ENCODE measurements around the gene USP54. TPM values are rescaled to one million over a fixed set of nuclear protein-coding genes. Genes with fewer than 3 reads are reported as not detected.
"Not testable (repeated sequence)": the region's sequence is repeated elsewhere in the genome, so short reads cannot be mapped to it uniquely, and the experiment has no call there.

The USP54 gene
- total RNA-seq, 2 donors from 2014 or later = 6.3 to 6.4 TPM

DNA sequence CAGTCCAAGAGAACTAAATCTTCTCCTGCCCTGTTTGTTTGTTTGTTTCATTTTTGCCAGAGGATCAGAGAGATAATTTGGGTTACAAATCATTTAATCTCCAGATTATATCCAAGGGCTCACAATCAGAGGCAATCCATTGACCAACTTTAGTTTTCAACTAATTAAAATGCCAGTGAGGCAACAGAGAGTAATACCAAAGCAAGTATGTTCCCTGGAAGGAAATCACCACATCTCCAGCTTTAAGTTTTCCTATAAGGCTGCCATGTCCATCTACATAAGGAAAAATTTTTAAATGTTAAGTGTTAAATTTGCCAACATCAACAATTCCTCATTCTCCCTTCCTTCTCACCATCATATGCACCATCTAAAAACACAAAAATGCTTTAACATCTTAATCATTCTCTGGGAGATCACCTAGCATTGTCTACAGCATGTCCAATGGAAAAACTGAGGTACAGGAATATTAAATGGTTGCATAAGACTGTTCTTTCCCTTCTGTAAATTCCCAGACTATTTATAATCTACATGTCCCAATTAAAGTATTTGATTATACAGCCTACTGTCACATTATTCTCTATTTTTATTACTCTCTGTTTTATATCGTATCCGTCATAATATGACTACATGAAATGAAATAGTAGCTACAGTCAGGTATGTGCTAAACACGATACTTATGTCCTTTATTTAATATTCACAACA lies 14.1 kb downstream of the USP54 start:
- no peak overlapping the region for H3K27ac Mint-ChIP-seq
- H3K36me3 Mint-ChIP-seq (ENCODE audit: low read depth) = no peaks in the 10 kb centered on the region
- no peaks in the 10 kb centered on the region for H3K9me3 Mint-ChIP-seq
- H3K4me1 Mint-ChIP-seq = no peaks in the 10 kb centered on the region
- H3K27me3 Mint-ChIP-seq = no peaks in the 10 kb centered on the region
- H3K4me3 Mint-ChIP-seq = no peak overlapping the region
- no peak for ATAC-seq (replicated peaks)

DNA sequence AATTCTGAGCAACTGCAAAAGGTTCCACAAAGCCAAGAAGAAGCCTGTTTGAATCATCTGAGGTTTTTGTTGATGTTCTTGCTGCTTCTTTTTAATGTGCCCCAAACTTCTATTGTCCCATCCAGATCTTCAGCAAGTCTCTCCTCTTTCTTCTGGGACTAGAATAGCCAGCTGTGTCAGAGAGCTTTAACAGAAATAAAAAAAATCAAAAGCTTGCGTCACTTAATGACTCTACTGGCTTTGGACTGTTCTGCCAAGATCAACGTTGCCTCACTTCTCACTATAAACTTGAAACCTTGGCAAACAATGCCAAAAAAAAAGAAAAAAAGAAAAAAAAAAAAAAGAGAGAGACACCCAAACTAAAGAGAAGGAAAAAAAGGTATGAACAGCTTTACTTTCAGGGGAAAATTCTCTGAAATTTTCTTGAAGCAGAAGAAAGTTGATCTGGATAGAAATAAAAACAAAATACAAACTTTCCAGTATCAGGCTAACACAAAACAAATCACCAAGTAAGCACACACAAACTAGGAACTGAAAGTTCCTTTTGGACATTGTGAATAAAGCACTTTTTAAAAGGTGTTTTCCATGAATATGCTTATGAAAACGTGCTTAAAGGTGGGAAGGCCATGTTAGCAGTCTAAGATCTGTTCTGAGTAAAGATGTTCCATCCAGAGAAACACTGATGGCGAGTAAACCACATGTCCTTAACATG lies 14.8 kb downstream of the USP54 start:
- H3K4me3 Mint-ChIP-seq = no peak overlapping the region
- ATAC-seq (replicated peaks) = no peak
- no peaks in the 10 kb centered on the region for H3K4me1 Mint-ChIP-seq
- no peaks in the 10 kb centered on the region for H3K36me3 Mint-ChIP-seq (ENCODE audit: low read depth)
- H3K27ac Mint-ChIP-seq = no peak overlapping the region
- no peaks in the 10 kb centered on the region for H3K9me3 Mint-ChIP-seq
- H3K27me3 Mint-ChIP-seq = no peaks in the 10 kb centered on the region

GRCh38 chr10:73567025-73567424 lies 24.1 kb downstream of the USP54 start:
- H3K27ac Mint-ChIP-seq; ATAC-seq (replicated peaks); H3K27me3 Mint-ChIP-seq; H3K4me3 Mint-ChIP-seq; H3K4me1 Mint-ChIP-seq; H3K9me3 Mint-ChIP-seq; H3K36me3 Mint-ChIP-seq (ENCODE audit: low read depth): not testable (repeated sequence)

DNA sequence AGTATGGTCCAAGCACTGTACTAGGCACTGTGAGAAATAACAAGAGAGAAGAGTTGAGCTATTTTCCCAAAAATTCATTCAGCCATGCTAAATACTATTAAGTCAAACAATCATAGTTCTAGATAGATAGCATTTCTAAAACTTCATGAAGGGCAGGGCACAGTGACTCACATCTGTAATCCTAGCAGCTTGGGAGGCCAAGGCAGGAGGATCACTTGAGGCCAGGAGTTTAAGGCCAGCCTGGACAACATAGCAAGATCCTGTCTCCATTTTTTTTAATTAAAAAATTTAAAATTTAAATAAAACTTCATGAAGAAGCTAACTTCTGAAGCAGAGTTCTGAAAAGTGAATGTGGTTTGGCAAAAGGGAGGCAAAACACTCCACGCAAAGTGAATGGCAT lies 29.9 kb downstream of the USP54 start:
- Mint-ChIP-seq H3K4me1 (no peaks in the 10 kb centered on the region), H3K27me3 (no peaks in the 10 kb centered on the region), H3K9me3 (no peaks in the 10 kb centered on the region), H3K27ac (no peak overlapping the region), H3K4me3 (no peak overlapping the region), H3K36me3 (ENCODE audit: low read depth) (no peaks in the 10 kb centered on the region)
- ATAC-seq (replicated peaks) = no peak

- no peak overlapping the region for H3K27ac Mint-ChIP-seq
- H3K4me1 Mint-ChIP-seq = no peaks in the 10 kb centered on the region
- no peaks in the 10 kb centered on the region for H3K36me3 Mint-ChIP-seq (ENCODE audit: low read depth)
- H3K4me3 Mint-ChIP-seq = no peak overlapping the region
- no peaks in the 10 kb centered on the region for H3K27me3 Mint-ChIP-seq
- no peaks in the 10 kb centered on the region for H3K9me3 Mint-ChIP-seq
- no peak for ATAC-seq (replicated peaks)
Measured at GRCh38 chr10:73559590-73559989, 31.6 kb downstream of the USP54 start.

- Mint-ChIP-seq H3K36me3 (ENCODE audit: low read depth) (no peaks in the 10 kb centered on the region), H3K4me1 (no peaks in the 10 kb centered on the region), H3K4me3 (no peak overlapping the region), H3K27ac (no peak overlapping the region), H3K9me3 (no peaks in the 10 kb centered on the region), H3K27me3 (no peaks in the 10 kb centered on the region)
- ATAC-seq (replicated peaks) = no peak
Measured at GRCh38 chr10:73556855-73557254, 34.3 kb downstream of the USP54 start.

GRCh38 chr10:73554721-73555120 lies 36.4 kb downstream of the USP54 start:
- H3K4me1 Mint-ChIP-seq = no peaks in the 10 kb centered on the region
- H3K9me3 Mint-ChIP-seq = no peaks in the 10 kb centered on the region
- H3K36me3 Mint-ChIP-seq (ENCODE audit: low read depth) = no peaks in the 10 kb centered on the region
- H3K27ac Mint-ChIP-seq = no peak overlapping the region
- no peak for ATAC-seq (replicated peaks)
- H3K4me3 Mint-ChIP-seq = no peak overlapping the region
- no peaks in the 10 kb centered on the region for H3K27me3 Mint-ChIP-seq

- Mint-ChIP-seq H3K4me1 (no peaks in the 10 kb centered on the region), H3K36me3 (ENCODE audit: low read depth) (no peaks in the 10 kb centered on the region), H3K4me3 (no peak overlapping the region), H3K27ac (no peak overlapping the region), H3K9me3 (no peaks in the 10 kb centered on the region), H3K27me3 (no peaks in the 10 kb centered on the region)
- no peak for ATAC-seq (replicated peaks)
Measured at GRCh38 chr10:73553761-73554160, 37.4 kb downstream of the USP54 start.

DNA sequence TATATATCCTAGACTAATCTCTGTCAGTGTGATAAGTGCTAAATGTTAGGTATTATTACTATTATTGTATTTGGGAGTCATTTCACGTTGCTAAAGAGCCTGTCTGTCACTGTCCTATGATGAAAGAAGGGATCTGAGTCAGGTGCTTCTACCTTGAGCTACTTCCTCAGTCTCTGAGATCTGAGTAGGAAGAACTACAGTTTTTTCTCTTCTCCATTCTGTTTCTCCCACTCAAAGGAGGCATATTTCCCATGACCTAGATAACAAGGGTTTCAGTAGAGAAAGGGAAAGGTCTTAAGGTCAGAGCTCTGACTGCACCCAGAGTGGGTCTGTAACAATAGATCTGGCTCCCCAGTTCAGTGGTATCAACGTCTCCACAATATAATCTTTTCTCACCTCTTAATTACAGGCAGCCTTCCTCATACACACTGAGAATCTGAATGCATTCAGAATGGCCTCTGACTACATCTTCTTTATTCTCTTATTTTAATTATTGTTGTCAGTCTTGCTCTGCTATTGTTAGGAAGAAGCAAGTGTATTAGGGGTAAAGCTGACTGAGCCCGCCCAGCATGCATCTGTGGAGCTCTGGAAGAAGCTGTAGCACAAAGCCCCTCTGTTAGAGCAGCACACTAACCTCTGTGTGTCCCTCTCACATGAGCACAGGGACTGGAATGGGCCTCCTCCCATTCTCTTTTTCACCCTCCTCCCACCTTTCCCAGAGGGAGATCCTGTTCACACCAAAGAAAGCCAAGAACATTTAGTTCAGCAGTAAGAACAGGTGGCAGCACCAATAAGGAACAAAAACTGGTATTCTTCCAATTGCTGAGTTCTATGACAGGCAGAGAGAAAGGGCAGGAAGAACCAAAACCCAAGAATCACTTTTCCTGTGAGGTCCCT lies 38.1 kb downstream of the USP54 start:
- H3K27me3 Mint-ChIP-seq = no peaks in the 10 kb centered on the region
- no peak overlapping the region for H3K27ac Mint-ChIP-seq
- H3K4me3 Mint-ChIP-seq = no peak overlapping the region
- H3K9me3 Mint-ChIP-seq = no peaks in the 10 kb centered on the region
- H3K4me1 Mint-ChIP-seq = no peaks in the 10 kb centered on the region
- no peak for ATAC-seq (replicated peaks)
- H3K36me3 Mint-ChIP-seq (ENCODE audit: low read depth) = no peaks in the 10 kb centered on the region

DNA sequence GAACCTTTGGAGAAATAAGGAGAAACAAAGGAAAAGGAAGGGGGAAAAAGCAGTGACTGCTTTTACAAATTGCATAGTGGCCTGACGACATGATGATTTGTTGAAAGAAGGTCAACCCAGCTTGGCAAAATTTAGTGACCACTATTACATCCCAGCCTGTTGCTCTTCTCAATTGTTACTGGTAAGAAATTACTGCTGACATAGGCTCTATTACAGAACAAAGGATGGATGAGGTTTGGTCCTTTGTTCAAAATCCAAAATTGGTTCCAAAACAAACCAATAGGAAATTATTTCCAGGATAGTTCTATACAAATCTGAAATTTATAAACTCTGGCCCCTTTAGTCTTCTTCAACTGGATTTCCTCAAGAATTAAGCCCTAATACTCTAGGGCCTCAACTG lies 39.6 kb downstream of the USP54 start:
- Mint-ChIP-seq H3K36me3 (ENCODE audit: low read depth) (no peaks in the 10 kb centered on the region), H3K9me3 (no peaks in the 10 kb centered on the region), H3K27me3 (no peaks in the 10 kb centered on the region), H3K4me1 (no peaks in the 10 kb centered on the region), H3K27ac (no peak overlapping the region), H3K4me3 (no peak overlapping the region)
- ATAC-seq (replicated peaks) = no peak

DNA sequence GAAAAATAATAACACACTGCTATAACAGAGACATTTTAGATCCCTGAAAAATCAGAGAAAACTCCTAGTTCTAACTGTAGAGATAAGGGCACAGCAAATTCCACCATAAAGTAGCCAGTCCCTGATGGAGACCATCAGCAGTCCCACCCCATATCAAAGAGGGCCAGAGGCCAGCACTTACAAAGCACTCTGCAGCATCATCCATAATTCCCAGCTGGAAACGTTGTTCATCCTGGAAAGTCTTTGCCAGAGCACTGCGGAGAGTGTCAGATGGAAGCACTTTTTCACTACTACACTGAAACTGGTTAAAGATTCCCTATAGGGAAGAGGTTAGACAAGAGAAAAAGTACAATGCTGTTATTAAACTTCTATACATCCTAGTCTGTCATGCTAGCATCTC lies 45.8 kb downstream of the USP54 start:
- no peaks in the 10 kb centered on the region for H3K27me3 Mint-ChIP-seq
- H3K9me3 Mint-ChIP-seq = no peaks in the 10 kb centered on the region
- no peak overlapping the region for H3K4me3 Mint-ChIP-seq
- H3K4me1 Mint-ChIP-seq = no peaks in the 10 kb centered on the region
- no peaks in the 10 kb centered on the region for H3K36me3 Mint-ChIP-seq (ENCODE audit: low read depth)
- no peak for ATAC-seq (replicated peaks)
- no peak overlapping the region for H3K27ac Mint-ChIP-seq

DNA sequence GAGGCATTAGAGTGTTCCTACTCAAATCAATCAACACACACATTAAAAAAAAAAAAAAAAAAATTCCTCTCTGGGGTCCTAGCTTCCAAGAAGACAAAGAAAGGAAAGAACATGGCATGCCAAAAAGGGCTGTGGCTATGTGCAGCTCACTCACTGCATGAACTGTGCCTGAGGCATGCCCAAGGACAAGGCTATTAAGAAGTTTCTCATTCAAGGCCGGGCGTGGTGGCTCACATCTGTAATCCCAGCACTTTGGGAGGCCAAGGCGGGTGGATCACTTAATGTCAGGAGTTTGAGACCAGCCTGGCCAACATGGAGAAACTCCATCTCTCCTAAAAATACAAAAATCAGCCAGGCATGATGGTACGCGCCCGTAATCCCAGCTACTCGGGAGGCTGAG lies 53.4 kb downstream of the USP54 start:
- no peak for ATAC-seq (replicated peaks)
- Mint-ChIP-seq H3K4me1 (peaks cover 6% of the 10 kb centered on the region), H3K9me3 (no peaks in the 10 kb centered on the region), H3K36me3 (ENCODE audit: low read depth) (no peaks in the 10 kb centered on the region), H3K27me3 (no peaks in the 10 kb centered on the region), H3K4me3 (no peak overlapping the region), H3K27ac (peak overlapping the region; percentile 24)

DNA sequence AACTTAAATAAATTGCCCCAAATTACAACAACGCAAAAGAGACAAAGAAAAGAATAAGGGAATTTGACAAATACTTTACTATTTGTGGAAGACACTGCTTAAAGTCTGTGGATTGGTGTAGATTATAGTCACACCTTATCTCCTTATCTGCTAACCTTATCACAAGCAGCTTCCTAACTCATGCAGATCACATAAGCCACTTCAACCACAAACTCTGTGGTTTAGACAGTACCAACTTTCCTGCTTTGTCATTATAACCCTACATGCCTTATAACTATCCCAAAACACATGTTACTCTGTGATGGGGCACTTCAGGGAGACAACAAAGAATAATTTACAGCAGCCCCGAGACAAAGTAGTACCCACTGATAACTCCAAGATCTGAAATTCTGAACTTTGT lies 53.9 kb downstream of the USP54 start:
- peak; percentile 49 for ATAC-seq (replicated peaks)
- Mint-ChIP-seq H3K9me3 (no peaks in the 10 kb centered on the region), H3K27ac (peak overlapping the region; percentile 24), H3K4me3 (no peak overlapping the region), H3K27me3 (no peaks in the 10 kb centered on the region), H3K36me3 (ENCODE audit: low read depth) (no peaks in the 10 kb centered on the region), H3K4me1 (peaks cover 6% of the 10 kb centered on the region)

GRCh38 chr10:73534857-73535256 lies 56.3 kb downstream of the USP54 start:
- Mint-ChIP-seq H3K4me3 (no peak overlapping the region), H3K27ac (no peak overlapping the region), H3K9me3 (no peaks in the 10 kb centered on the region), H3K4me1 (peaks cover 6% of the 10 kb centered on the region), H3K36me3 (ENCODE audit: low read depth) (no peaks in the 10 kb centered on the region), H3K27me3 (no peaks in the 10 kb centered on the region)
- ATAC-seq (replicated peaks) = no peak

All from activated T-helper 17 cell treated with anti-CD3 and anti-CD28 coated beads, Interleukin-2, amount 50 U/mL, for 72 hours (primary cell).